Skeletal muscle cell (primary cell): Measurements from ENCODE around the gene PRIMA1.

Source experiments
- DNase-seq: peaks from one replicate; pipeline ENCODE4 v3.0.0-alpha.2; 2010; ENCODE audit warnings: low read depth
- H3K4me3 ChIP-seq: 2 replicates; pipeline ENCODE4 v1.5.1; 2011; ENCODE audit warnings: low read depth, mild to moderate bottlenecking, control low read depth, low read length, moderate library complexity

The PRIMA1 gene

DNA sequence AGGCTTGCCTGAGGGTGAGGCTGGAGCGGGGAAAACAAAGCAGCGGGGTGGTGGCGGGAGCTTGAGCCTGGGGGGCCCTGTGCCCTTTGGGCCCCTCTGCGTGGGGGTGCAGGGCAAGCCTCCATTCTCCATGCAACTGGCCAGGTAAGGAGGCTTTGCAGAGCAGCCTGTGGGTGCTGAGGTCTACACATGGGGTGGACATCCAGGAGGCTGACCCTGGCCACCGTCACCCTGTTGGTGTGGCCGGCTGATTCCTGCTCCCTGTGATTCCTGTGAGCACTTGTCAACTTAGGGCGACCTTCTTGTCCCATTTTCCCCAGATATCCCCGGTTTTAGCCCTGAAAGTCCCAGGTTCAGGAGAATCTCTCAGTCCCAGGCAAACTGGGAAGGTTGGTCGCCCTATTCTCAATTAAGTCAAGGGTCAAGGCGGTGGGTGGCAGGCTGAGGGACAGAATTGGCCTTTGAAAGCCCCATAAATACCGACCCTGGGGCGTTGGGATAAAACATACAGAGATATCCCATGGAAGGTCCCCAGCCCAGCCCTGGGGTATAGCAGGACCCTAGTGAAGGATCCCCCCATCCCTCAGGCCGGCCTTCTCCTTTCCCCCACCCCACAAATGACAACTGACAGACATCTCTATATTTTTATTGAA is 70.5 kb downstream of the PRIMA1 start:
- DNase-seq, result no peak
- H3K4me3 ChIP-seq, result no peak overlapping the region

DNA sequence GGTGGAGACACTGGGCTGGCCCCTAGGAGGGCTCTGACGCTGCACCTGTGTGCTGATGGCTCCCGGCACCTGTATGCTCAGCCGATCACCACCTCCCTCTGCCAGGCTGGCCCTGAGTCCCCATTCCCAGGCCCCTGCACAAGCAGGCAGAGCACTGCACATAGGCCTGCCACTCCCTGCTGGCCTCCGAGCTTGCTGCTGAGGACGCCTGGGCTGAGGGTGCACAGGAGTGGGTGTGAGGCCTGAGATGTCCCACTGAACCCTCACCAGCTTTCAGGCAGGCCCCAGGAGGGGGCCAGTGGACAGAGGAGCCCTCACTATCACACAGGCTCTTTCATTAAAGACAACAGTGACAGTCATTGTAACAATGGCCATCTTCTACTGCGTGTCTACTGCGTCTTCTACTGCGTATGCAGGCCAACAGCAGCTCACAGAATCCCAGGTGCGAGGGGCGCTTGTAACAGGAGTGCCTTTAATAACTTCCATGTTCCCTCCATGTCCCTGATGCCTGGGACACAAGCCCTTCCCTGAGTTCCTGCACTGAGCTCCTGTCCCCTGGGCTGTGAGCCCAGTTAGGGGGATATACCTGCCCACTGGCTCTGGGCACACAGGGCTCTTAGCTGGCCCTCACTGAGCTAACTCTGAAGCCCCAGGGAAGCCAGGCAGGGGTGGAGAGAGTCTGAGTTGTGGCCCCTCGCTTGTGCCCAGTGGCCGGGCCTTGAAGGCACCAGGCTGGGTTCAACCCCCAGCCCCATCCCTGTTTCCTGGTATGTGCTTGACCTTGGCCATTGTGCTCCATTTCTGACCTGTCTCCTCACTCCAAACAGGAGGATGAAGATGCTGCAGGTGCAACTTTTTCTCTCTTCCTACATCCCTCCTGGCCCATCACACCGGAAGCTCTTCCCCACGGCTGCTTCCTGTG is 71.3 kb downstream of the PRIMA1 start:
- no peak for DNase-seq
- H3K4me3 ChIP-seq, result no peak overlapping the region

DNA sequence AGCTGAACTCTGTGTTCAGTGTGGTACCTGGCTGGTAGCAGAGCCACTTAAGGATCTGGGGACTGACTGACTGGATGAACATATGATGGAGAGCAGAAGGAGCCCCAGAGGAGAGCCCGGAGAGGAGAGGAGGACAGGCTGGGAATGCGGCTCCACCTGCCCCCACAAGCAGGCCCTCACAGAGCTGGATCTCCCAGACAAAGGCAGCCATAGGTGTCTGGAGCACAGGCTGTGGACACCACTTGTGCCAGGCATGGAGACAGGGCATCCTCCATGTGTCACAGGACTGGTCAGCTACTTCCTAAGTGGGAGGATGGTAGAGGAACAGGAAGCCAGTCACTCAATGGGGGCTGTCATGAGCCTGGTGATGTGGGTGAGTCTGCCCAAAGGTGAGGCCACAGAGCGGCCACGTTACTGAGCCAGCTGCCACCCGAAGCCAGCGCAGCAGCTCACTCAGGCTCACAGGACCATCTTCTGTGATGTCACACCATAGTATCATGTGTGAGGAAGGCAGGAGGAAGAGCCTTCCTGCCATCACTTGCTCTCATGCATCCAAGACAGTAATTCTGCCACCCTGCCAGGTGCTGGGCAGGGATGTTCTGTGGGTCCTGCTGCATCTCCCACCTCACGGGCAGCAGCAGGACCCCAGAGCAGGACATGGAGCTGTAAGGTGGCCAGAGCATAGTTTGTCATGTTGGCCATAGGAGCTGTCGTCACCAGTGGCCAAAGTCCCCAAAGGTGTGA is 72.1 kb downstream of the PRIMA1 start:
- DNase-seq, result no peak
- H3K4me3 ChIP-seq, result no peak overlapping the region

DNA sequence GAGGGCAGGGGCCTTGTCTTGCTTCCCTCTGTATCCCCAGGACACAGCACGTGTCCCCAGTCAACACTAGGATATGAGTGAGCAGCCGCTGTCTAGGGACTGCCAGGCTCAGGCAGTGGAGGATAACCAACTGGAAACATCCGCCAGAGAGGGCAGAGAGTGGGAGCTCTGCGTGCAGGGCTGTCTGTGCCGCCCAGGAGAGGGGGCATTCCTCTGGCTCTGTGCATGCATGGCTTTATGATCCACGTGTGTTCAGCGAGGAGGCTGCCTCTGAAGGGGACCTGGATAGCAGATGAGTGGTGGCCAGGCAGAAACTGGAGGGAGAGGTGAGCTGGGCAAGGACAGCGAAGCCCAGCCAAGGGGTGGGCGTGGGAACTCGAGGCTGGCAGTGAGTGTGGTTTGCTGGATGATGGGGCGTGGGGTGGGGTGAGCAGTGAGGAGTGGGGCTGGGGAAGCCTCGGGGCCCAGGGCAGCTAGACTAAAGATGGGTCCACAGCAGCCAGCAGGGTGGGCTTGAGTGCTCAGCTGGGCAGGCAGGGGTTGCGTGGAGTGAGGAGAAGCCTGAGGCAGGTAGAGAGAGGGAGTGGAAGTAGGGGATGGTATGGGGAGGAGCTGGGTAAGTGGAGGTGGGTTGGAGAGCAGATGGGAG is 72.9 kb downstream of the PRIMA1 start:
- no peak overlapping the region for H3K4me3 ChIP-seq
- DNase-seq, result no peak

DNA sequence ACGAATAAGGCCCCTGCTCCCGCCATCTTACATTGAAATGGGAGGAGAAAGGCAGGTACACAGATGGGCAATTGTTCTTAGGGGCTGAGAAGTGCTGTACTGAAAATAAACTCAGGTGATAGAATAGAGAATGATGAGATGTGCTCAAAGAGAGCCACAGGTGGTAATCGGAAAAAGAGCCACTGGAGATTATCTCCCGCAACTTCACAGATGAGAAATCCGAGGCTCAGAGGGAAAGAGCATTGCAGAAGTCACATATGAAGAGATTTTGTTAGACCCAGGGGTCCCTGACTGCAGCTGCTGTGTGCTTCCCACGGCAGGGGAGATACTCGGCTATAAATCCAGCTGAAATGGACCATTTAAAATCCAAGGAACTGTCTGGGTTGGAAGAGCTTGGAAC is 73.7 kb downstream of the PRIMA1 start:
- no peak for DNase-seq

DNA sequence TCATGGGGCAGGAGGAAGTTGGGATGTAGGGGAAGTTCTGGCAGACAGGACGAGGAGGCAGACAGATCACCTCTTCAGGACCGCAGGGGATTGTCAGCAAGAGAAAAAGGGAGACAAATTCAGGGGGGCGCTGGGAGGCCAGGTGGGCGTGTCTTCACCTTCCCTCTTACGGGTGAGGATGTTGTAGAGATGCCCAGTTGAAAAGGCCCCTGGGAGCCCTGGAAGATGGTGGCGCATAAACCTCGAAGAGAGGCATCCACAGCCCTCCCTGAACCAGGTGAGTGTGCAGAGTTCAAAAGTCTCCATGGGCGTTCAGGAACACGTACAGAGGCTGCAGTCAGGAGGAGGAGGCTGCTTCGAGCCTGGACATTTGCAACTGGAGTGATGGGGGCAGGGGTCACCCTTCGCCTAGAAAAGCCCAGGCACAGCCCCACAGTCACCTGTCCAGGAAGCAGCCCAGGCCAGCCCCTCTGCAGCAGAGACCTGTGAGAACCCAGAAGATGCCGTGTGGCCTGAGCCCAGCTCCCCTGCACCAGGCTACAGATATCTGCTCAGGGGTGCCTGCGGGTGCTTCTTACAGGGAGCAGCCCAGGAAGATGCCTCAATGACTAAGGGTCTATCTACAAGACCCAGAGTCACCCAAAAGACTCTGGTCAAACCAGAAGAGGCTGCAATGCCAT is 74.4 kb downstream of the PRIMA1 start:
- no peak for DNase-seq
- H3K4me3 ChIP-seq, result no peak overlapping the region

More for the DNA sequence above, 73.7 kb downstream of the PRIMA1 start:
- no peak overlapping the region for H3K4me3 ChIP-seq

DNA sequence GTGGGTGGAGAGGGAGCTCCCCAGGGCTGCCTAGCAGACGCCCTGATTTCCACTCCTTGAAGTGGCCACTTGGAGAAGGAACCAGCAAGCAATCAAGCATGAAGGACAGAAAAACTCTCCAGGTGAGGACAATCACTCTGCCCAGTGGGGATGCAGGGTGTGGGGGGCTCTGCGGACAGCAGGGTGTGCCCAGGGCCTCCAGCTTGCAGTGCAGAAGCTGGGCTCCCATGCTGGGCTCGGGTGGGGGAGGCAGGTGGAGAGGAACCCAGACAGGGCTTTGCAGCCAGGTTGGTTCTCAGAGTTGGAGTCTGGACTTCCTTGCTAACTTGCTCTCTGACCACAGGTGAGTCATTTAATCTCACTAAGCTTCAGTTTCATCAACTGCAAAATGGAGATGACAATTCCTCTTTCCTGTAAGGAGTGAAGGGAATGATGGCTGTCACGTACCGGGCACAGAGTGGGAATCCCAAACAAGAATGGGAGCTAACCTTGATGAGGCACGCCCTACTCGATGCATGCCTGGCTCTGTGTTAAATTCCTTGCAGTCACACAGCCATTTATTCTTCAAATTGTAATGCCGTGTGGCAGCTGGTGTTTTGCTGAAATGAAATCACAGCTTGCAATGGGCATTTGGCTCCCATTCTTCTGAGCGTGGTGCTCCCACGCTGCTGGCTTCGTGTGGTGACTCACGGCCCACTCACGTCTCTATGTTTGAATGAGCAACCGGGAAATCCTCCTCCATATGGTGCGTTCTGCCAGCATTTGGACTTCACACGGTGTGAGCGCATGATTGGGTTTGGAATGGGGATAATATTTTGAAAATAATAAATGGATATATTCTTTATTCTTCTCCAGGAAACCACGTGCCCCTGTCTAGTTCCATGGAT is 75.2 kb downstream of the PRIMA1 start:
- no peak for DNase-seq
- H3K4me3 ChIP-seq, result no peak overlapping the region

DNA sequence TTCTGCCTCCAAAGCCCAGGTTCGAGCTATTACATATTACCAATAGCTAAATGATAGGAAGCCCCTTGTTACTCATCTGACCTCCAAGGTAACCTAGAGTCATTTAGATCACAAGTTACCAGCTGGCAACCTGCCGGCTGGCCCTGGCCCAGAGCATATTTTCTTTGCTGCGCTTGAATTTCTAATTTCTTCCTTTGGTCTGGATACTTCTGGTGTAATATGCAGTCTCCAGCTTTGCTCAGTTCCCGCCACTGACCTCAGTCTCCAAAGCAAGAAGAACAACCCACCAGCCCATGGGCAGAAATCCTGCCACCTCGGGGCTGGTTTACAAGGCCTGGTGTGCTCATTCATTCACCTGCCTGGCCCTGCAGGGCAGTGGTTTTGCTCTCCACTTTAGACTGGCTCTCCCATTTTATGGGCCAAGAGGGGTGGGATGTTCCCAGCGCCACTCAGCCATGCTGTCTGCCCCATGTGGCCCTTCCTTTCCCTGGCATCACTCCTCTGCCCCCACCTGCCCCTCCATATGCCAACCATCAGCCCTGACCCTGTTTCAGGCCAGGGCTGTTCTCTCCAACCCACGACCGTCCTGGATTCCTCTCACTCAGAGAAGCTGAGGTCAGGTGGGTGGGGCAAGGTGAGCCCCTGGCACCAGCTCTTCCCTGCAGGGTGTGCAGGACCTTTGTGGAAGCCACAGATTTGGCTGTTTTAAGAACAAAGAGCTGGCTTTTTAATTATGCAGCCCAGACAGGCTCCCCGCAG is 76.0 kb downstream of the PRIMA1 start:
- no peak for DNase-seq
- H3K4me3 ChIP-seq, result no peak overlapping the region

DNA sequence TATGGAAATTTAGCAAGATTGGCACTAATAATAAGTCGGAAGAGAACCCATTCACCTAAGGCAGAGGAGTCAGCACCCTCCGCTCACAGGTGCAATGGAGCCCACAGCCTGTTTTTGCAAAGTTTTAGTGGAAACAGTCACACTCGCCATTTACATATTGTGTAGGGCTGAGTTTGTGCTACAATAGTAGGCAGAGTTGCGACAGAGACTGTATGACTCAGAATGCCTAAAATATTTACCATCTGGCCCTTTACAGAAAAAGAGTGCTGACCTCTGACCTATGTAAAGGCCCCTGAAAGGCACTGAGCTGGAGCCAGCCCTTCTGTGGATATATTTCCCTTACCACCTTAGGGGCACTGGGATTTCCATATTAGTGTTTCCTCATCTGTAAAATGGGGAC is 79.0 kb downstream of the PRIMA1 start:
- no peak overlapping the region for H3K4me3 ChIP-seq
- DNase-seq, result no peak

DNA sequence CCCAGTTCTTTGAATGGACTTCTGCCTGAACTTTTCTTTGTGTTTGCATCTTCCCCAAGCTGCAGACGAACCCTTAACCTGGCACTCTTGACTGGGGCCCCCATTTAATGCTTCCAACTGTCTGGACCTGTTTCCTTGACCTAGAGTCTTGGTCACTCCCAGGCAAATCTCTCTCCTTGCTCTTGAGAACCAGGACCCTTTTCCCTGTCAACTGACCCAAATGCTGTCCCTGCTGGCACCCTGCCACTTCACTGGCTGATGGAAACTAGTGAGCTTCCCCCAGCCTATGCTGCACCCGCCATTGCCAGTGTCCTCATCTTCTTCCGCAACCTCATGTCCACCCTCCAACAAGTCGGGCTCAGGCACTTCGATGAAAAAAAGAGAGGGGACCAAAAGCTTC is 79.5 kb downstream of the PRIMA1 start:
- H3K4me3 ChIP-seq, result no peak overlapping the region
- DNase-seq, result no peak

DNA sequence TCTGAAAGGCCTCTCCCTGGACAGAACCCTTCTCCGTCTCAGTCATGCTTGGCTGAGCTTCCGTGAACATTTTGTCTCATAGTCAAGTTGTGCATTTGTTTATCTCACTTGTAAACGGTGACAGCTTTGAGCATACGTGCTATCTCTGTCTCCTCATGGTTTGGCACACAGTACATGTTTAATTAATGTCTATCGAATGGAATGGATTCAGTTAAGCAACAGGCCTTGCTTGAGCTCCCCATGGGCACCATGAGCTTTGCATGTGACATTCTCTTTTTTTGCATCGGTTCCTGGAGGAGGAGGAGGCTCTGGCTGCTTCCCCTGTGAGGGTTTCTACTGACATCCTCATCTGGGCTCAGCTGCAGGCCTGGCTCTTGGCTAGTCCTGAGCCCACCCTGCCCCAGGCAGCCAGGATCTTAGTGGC is 80.0 kb downstream of the PRIMA1 start:
- DNase-seq, result no peak
- no peak overlapping the region for H3K4me3 ChIP-seq

DNA sequence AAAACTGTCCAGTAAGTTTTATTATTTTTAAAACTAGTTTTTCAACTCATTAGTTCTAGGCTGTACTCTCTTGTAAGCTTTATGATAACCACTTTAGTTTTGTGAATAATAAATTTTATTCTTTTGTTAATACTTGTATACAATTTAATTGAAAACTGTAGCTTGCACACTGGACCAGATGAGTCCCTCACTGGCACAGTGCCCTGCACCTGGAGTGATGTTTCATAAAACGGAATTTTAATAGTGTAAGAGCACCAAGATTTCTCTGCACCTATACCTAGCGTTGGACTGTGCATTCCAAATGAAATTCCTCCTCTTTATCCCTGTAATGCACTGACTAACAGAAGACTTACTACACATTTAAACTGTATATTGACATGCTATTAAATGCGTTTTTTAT is 80.8 kb downstream of the PRIMA1 start:
- H3K4me3 ChIP-seq, result no peak overlapping the region
- no peak for DNase-seq

DNA sequence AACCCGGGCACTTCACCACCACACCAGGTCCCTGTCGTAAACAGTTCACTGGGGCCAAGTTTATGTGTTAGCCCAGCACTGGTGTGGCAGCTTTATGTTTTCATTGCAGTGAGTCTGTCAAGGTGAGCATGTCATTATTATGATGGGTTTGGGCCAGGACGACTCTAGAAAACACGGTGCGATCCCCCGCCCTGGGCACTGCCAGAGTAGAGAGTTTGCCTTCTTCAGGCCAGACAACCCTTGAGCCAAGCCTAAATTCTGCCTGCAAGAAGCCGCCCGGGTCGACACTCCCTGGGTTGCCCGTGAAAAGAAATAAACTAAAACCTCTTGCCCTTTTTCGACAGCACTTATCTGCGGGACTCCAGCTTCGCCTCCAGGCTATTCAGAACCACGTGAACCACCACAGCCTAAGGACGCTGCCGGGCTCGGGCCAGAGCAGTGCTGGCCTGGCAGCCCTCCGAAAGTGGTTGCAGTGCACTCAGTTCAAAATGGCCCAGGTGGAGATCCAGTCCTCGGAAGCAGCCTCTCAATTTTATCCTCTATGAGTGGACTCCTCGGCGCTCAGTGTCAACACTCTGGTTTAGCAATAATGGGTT is 81.8 kb downstream of the PRIMA1 start:
- no peak overlapping the region for H3K4me3 ChIP-seq
- DNase-seq, result no peak

DNA sequence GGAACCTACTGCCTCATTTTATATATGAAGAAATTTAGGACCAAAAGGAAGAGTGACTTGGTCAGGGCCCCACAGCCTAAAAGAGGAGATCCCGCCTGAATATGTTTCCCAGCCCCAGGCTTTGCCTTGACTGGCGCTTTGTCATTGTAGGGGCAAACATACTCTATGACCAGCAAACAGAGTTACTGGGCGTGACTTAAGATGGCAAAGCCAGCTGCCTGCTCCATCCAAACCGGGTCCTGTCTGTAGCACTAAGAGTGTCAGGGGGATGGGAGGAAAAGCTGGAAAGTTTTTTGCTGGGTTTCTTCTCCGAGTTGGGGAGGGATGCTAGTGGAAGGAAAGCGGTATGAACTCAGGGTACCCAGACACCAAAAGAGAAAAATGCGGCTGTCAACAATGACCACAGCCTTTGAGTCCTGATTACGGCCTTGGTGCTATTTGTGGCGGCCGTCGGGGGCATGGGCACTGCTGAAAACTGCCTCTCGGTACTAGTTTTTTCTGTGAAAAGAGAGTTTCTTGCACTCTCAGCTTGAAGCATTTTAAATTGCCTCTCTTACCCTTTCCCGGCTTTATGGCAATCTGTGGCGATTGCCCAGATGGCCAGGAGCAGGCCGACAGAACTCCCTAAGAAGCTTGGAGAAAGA is 82.7 kb downstream of the PRIMA1 start:
- H3K4me3 ChIP-seq, result no peak overlapping the region
- no peak for DNase-seq

DNA sequence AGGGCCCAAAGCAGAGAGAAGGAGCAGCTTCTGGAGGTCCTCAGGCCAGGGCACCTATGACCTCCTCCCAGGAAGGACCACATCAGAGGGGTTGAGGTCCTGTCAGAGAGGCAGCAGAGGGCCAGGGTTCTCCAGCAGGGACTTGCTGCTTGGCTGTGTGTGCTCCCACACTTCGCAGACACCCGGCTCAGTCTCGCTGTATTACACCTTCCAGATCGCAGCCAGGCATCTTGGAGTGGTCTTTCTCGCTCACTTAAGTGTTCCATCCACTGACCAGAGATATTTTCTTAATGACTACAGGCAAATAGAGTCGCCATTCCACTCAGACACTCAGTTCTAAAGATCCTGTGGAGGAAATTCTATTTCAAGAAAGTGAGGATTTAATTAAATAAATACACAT is 84.3 kb downstream of the PRIMA1 start:
- no peak for DNase-seq
- H3K4me3 ChIP-seq, result no peak overlapping the region

DNA sequence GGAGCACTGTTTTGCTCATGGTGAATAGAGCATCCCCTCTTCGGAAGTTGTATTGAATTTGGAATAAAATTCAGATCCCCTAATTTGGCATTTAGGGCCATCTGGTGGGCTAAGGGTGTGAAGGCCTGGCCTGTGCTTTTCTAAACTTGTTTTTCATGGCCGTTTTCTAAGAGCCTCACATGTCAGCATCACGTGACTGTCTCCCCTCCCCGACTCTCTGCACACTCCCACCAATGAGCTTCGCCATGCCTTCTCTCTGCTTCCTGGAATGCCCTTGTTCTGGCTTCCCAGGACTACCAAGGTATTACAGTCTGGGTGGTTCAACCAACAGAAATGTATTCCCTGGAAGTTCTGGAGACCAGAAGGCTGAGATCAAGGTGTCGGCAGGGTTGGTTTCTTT is 85.3 kb downstream of the PRIMA1 start:
- H3K4me3 ChIP-seq, result no peak overlapping the region
- DNase-seq, result no peak

DNA sequence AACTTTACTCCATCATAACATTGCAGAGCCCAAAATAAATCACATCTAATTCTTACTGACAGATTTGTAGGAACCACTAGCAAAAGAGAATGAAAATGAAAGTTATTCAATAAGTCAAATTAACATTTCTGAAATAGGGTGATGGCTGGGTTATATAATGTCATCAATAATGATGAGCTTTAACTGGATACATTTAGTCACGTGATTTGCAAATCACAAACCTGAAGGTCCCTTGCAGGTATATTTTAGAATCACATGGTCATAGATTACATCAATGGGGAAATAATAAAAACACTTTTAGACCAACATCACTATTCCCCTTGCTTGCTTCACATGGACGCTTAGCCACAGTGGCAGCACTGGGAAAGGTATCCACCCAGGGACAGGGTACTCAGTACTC is 86.7 kb downstream of the PRIMA1 start:
- no peak overlapping the region for H3K4me3 ChIP-seq
- DNase-seq, result no peak
